Panc1 (cell line): ENCODE data around the gene BABAM2.

Experiments
- POLR2AphosphoS5 ChIP-seq: IDR thresholded peaks from 2 replicates; pipeline ENCODE4 v1.6.1; 2012; ENCODE audit warnings: mild to moderate bottlenecking, low read depth, low read length, moderate library complexity
- SIN3A ChIP-seq: IDR thresholded peaks from 2 replicates; pipeline ENCODE4 v1.6.1; 2012; ENCODE audit warnings: low read depth, mild to moderate bottlenecking, low read length, moderate library complexity, borderline replicate concordance; ENCODE audit not compliant: insufficient read depth
- TCF7L2 ChIP-seq: IDR thresholded peaks from 2 replicates; pipeline ENCODE4 v1.6.1; 2011; ENCODE audit warnings: mild to moderate bottlenecking, low read depth, low read length, inconsistent platforms
- TF ChIP-seq, protein P1 (sequence below): fragments of 450-650 bp; IDR thresholded peaks from 2 replicates; pipeline ENCODE4 v1.5.1; 2017; ENCODE audit warnings: mild to moderate bottlenecking
- TF ChIP-seq, protein P2 (sequence below), 2 experiments: IDR thresholded peaks; 2 replicates each; pipeline ENCODE4 v1.6.1; 2011 to 2012; ENCODE audit warnings: low read depth in 2 of 2, control low read depth in 1 of 2, low read length in 1 of 2, mild to moderate bottlenecking in 1 of 2, moderate library complexity in 1 of 2; ENCODE audit not compliant: insufficient read depth in 1 of 2

DNA sequence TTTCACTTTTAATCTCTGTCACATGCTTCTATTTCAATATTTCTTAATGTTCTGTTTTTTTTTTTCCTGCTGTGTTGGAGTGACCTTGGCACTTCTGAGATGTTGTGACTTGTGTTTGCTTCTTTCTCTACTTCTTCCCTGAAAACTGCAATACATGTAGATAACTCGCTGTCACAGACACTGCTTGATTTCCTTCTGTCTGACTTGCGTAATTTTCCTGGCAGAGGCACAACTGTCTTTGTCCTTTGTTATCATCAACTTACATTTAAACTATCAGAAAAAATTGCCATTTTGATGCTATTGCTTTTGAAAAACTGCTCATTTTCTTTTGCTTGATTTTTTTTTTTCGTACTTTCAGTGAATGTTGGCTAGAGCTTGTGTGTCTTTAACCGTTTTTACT lies 69.0 kb downstream of the BABAM2 start:
- TF ChIP-seq, protein P1, sequence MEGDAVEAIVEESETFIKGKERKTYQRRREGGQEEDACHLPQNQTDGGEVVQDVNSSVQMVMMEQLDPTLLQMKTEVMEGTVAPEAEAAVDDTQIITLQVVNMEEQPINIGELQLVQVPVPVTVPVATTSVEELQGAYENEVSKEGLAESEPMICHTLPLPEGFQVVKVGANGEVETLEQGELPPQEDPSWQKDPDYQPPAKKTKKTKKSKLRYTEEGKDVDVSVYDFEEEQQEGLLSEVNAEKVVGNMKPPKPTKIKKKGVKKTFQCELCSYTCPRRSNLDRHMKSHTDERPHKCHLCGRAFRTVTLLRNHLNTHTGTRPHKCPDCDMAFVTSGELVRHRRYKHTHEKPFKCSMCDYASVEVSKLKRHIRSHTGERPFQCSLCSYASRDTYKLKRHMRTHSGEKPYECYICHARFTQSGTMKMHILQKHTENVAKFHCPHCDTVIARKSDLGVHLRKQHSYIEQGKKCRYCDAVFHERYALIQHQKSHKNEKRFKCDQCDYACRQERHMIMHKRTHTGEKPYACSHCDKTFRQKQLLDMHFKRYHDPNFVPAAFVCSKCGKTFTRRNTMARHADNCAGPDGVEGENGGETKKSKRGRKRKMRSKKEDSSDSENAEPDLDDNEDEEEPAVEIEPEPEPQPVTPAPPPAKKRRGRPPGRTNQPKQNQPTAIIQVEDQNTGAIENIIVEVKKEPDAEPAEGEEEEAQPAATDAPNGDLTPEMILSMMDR, result no peak
- TF ChIP-seq SIN3A, result no peak
- TF ChIP-seq TCF7L2, result no peak
- TF ChIP-seq, protein P2, sequence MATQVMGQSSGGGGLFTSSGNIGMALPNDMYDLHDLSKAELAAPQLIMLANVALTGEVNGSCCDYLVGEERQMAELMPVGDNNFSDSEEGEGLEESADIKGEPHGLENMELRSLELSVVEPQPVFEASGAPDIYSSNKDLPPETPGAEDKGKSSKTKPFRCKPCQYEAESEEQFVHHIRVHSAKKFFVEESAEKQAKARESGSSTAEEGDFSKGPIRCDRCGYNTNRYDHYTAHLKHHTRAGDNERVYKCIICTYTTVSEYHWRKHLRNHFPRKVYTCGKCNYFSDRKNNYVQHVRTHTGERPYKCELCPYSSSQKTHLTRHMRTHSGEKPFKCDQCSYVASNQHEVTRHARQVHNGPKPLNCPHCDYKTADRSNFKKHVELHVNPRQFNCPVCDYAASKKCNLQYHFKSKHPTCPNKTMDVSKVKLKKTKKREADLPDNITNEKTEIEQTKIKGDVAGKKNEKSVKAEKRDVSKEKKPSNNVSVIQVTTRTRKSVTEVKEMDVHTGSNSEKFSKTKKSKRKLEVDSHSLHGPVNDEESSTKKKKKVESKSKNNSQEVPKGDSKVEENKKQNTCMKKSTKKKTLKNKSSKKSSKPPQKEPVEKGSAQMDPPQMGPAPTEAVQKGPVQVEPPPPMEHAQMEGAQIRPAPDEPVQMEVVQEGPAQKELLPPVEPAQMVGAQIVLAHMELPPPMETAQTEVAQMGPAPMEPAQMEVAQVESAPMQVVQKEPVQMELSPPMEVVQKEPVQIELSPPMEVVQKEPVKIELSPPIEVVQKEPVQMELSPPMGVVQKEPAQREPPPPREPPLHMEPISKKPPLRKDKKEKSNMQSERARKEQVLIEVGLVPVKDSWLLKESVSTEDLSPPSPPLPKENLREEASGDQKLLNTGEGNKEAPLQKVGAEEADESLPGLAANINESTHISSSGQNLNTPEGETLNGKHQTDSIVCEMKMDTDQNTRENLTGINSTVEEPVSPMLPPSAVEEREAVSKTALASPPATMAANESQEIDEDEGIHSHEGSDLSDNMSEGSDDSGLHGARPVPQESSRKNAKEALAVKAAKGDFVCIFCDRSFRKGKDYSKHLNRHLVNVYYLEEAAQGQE (IDR thresholded peaks at IDR 0.05; ENCODE audit: insufficient read depth in 1 of 2, low read depth in 2 of 2, low read length in 1 of 2), result no peak
- no peak for TF ChIP-seq POLR2AphosphoS5
